ENCODE results near the gene GALNTL6.

GALNTL6 gene

GRCh38 chr4:172654457-172654856, 841.3 kb downstream of the GALNTL6 start:
- no peak for DNase-seq

- DNase-seq, result no peak
These were observed 842.9 kb downstream of the GALNTL6 start for GRCh38 chr4:172656055-172656454.

- no peak for DNase-seq
These were observed 843.9 kb downstream of the GALNTL6 start for GRCh38 chr4:172657081-172657480.

DNA sequence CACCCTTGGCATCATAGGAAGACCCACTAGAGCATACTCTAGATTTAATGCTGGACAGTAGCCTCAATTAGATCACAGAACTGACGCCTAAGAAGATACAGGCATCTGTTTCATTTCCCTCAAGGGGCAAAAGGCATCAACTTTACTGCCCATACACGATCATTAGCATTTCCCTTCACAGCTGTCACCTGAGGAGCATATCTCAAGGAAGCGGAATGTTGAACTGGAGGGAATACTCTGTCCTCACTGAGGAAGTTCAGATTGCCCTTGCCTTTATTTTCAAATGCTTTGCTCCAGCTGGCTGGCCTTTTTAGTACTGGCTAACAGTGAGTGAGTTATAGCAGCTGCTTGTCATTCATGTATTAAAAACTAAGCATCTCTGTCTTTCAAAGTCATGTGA, 847.0 kb downstream of the GALNTL6 start:
- DNase-seq, result no peak

DNA sequence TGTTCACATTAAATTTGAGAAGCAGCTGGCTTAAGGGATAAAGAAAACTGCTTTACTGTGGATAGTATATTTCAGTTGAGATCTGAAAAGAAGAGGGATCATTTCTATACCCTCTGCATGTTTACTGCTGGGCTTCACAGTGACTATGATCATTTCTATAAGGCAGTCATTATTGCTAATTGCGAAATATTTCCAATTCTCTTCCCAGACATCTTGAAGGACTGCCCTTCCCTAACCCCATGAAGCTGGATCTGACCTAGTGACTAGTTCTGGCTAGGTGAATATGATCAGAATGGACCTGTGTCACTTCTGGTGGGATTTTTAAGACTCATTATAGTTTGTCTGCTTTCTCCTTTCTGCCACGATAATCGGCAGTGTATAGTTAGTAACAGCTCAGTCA, 848.9 kb downstream of the GALNTL6 start:
- DNase-seq, result no peak

DNA sequence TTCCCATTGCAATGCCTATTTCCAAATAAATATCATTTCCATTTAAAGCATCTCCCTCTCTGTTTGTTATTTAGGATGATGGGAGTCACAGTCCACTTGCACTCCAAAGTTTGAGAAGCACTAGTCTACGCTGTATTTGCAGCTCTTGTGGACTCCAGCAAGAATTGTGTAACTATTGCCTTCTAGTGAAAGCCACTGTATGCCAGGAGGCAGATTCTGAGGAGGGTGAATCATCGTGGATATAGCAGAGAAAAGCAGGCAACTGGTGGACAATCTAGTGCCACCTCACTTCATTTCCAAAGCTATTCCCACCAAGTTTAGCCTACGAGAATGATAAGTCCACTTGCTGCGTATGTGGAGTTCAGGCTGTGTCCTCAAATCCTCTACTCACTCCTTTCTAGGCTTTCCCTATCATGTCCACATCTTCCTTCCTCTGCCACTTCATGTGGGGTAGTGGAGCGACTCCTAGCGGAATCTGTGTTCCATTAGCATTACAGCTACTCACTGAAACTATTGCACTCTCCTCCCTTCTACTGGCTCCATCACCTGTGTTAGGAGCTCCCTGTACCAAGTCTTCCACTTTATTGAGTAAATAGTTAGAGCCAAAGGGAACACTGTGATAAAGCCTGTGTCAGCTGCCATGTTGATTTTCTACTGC, 853.6 kb downstream of the GALNTL6 start:
- no peak for DNase-seq

GRCh38 chr4:172674811-172675210, 861.6 kb downstream of the GALNTL6 start:
- no peak for DNase-seq

DNA sequence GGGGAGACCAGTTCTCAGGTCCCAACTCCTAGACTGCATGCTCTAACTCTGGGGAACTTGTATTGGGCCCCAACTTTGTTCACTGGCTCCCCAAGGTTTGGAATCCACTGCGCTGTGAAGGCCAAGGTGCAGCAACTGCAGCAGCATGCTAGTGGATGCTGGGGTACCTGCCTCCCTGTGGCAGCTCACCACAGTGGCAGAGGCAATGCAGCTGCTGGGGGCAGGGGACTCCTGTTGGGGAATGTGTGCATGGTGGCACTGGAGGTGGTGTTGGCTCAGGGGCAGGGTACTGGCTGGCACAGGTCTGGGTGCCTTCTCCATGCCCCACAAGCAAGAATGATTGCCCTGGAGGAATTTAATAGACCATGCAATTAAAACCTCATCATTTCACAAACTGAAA, 862.0 kb downstream of the GALNTL6 start:
- no peak for DNase-seq

- DNase-seq, result no peak
These were observed 867.5 kb downstream of the GALNTL6 start for GRCh38 chr4:172680691-172681090.

DNA sequence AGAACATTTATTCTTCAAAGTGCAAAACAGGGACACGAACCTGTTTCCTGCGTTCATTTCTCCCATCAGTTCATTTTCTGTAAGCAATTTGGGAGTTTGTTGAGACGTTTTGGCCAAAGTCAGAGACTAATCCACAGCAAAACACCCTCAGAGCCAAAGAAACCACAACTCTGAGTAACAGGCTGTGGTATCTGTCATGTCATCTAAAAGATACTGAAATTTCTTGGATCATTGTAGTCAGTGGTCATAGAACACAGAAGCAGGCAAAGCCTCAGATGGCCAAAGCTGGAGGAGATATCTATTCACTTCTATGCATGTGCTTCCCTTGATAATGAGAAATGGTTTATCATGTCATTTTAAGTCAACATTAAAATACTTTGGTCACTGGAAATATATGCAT, 869.8 kb downstream of the GALNTL6 start:
- no peak for DNase-seq

GRCh38 chr4:172686021-172686420, 872.8 kb downstream of the GALNTL6 start:
- no peak for DNase-seq

- DNase-seq, result no peak
These were observed 875.3 kb downstream of the GALNTL6 start for GRCh38 chr4:172688534-172688933.

- DNase-seq, result no peak
These were observed 878.3 kb downstream of the GALNTL6 start for GRCh38 chr4:172691552-172691951.

DNA sequence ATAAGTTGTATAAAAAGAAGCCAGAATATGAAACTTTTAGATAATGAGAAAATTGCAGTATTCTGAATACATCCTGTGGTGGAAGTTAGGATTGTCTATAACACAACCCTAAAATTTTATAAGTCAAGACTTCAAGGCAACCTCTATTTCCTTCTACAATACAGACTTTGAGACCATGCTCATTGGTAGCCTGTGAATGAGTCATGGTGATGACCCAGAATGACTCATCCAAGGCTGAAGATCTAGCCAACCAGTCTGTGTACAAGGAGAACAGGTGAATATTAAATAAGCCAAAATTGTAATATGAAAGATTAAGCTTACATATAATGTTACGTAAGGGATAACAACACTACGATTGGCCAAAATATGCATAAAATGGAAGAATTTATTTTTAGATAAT, 879.5 kb downstream of the GALNTL6 start:
- DNase-seq, result no peak

- no peak for DNase-seq
These were observed 885.1 kb downstream of the GALNTL6 start for GRCh38 chr4:172698256-172698655.

DNA sequence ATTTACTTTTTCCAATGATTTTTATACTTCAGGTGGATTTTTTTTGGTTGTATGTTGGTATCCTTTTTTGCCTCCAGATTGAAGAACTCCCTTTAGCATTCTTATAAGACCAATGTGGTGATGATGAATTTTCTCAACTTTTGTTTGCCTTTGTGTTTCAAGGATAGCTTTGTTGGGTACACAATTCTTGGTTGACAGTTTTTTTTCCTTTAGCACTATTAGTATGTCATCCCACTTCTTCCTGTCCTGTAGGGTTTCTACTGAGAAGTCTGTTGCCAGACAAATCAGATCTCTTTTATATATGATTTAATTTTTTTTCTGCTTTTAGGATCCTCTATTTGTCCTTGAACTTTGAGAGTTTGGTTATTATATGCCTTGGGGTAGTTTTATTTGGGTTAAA, 892.4 kb downstream of the GALNTL6 start:
- DNase-seq, result no peak

DNA sequence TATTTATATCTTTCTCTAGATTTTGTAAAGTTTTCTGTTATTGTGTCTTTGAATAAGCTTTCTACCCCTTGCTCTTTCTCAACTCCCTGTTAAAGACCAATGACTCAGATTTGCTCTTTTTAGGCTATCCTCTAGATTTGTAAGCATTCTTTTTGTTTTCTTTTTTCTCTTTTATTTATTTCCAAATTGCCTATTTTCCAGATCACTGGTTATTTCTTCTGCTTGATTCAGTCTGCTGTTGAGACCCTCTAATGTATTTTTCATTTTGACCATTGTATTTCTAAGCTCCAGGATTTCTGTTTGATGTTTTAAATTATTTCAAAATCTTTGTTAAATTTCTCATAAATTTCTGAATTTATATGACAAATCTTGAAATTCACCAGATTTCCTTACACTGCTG, 892.8 kb downstream of the GALNTL6 start:
- DNase-seq, result no peak

DNA sequence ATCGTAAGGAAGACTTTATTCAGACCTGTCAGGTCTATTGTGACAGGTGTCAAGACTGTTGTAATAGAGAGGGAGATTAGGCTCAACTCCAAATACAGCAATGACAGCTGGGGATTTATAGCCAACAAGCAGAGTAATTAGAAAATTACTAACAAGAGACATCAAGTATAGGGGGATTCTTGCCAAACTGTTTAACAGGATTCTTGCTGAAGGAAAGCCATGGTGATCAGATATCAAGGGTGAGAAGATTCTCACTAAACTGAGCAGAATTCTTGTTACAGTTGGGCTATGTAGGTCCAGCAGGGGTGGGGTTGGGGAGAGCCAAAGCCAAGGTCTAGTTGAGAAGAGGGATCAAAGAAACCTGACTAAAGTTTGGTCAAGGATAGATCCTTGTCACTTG, 894.4 kb downstream of the GALNTL6 start:
- no peak for DNase-seq

- no peak for DNase-seq
These were observed 895.0 kb downstream of the GALNTL6 start for GRCh38 chr4:172708184-172708583.

- no peak for DNase-seq
These were observed 896.2 kb downstream of the GALNTL6 start for GRCh38 chr4:172709376-172709775.

GRCh38 chr4:172716291-172716690, 903.1 kb downstream of the GALNTL6 start:
- DNase-seq, result no peak

DNA sequence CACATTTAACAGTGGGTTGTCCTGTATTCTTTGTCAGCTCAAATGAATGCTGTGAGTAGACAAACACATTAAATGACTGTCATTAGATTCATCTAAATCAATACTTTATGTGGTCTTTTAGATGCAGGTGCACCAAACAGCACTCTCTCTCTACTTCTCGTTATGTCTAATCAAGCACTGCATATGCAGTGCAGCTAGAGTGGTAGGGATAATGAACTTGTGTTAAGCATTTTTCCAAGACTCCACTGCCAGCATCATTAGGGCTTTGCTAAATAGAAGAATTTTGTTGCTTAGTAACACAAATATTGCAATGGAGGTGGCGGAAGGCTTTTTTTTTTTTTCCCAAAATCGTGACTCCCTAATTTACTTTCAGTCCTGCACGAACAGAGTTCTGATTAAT, 908.5 kb downstream of the GALNTL6 start:
- no peak for DNase-seq

- DNase-seq, result no peak
These were observed 912.4 kb downstream of the GALNTL6 start for GRCh38 chr4:172725581-172725980.

DNA sequence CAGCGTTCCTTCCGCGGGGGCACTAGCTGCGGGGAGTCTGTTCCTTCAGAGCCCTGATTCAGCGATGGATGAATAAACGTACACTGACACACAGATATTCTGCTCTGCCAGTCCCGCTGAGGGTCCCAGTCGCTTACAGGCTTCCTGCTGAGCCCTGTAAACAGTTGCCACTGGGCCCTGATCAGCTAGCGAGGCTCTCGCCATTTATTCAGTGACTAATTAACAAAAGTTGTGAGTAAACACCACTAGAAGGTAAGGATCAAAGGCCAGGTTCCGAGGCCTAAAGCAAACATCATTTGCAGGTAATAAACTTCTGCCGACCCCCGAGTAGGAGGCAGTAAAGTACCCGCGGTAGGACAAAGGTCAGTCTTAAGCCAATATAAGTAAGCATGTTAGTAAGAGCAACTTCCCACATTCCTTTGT, 912.8 kb downstream of the GALNTL6 start:
- no peak for DNase-seq
